Activated CD4-positive, alpha-beta memory T cell treated with anti-CD3 and anti-CD28 coated beads, Interleukin-2, amount 10 ng/mL, durations not matched to agents 7 days and 5 days (primary cell): ENCODE data around the gene CTDSP1. TPM values are rescaled to one million over a fixed set of nuclear protein-coding genes. Genes with fewer than 3 reads are reported as not detected.

Source experiments
- CTCF ChIA-PET: fragments of 350-600 bp; sonication (Branson Sonifier 250); formaldehyde crosslinking; loops from one replicate; lab custom pipeline; 2021; ENCODE audit warnings: antibody characterized with exemption, inconsistent platforms; lab: Charles Lee
- POLR2A ChIA-PET: fragments of 350-600 bp; sonication (Branson Sonifier 250); formaldehyde crosslinking; loops from one replicate; lab custom pipeline; 2021; ENCODE audit warnings: antibody characterized with exemption; lab: Charles Lee
- DNase-seq: peaks from one replicate; pipeline ENCODE4 v3.0.0-alpha.2; 2020
- H3K27ac Mint-ChIP-seq: one replicate; pipeline ENCODE4 v1.8.0; 2021; ENCODE audit warnings: mild to moderate bottlenecking, mixed read lengths
- H3K27me3 Mint-ChIP-seq: one replicate; pipeline ENCODE4 v1.8.0; 2021; ENCODE audit warnings: mixed read lengths
- H3K36me3 Mint-ChIP-seq: one replicate; pipeline ENCODE4 v1.8.0; 2021; ENCODE audit warnings: low read depth, mixed read lengths
- H3K4me1 Mint-ChIP-seq: one replicate; pipeline ENCODE4 v1.8.0; 2021; ENCODE audit warnings: mixed read lengths
- H3K4me3 Mint-ChIP-seq: one replicate; pipeline ENCODE4 v1.8.0; 2021; ENCODE audit warnings: mild to moderate bottlenecking, mixed read lengths
- H3K9me3 Mint-ChIP-seq: one replicate; pipeline ENCODE4 v1.8.0; 2021; ENCODE audit warnings: mixed read lengths
- total RNA-seq, 2 experiments: library from RNA; stranded (reverse); gene quantifications; one replicate each; pipeline ENCODE4 v1.2.3, GENCODE V29; 2021

The CTDSP1 gene
- total RNA-seq, 2 experiments from 2014 or later, result 203 to 205 TPM

DNA sequence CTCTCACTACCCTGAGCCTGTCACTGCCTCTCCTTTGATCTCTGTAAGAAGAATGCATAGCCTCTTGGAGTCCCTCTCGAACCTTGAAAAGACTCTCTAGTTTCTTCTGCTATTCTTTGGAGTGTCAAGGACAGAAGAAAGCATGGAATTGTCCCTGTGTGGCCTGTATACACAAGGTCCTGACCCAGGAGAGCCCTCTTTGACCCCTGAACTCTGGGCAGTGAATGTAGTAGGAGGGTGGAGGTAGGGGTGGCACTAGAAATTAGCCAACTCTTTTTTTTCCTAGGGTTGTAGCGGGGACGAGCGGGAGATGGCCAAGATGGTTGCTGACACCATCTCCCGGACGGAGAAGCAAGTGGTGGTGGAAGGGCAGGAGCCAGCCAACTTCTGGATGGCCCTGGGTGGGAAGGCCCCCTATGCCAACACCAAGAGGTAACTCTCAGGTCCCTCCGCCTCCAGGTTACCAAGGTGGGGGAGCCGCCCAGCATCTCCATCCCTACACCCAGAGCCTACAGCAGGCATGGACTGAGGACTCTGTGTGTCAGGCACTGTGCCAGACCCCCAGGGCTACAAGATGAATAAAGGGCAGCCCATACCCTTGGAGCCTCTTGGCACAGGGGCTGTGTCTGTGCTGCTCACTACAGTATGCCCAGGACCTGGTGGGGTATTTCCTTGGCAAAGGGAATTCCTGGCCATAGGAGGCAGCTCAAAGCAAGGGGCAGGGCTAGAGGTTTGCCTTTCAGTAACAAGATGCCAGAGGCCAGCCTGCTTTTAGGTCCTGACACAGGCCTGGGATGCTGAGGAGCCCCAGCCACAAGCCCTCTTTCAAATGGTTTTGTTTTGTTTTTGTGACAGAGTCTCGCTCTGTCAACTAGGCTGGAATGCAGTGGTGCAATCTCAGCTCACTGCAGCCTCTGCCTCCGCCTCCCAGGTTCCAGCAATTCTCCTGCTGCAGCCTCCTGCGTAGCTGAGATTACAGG is 35.6 kb downstream of the CTDSP1 start:
- Mint-ChIP-seq H3K4me1 (peaks cover 7% of the 10 kb centered on the region), H3K27me3 (peaks cover 5% of the 10 kb centered on the region), H3K9me3 (no peaks in the 10 kb centered on the region), H3K36me3 (no peaks in the 10 kb centered on the region), H3K4me3 (no peak overlapping the region), H3K27ac (no peak overlapping the region)
- ChIA-PET CTCF (no interaction called here), POLR2A (no interaction called here)
- no peak for DNase-seq

- no peak overlapping the region for H3K4me3 Mint-ChIP-seq
- no peaks in the 10 kb centered on the region for H3K9me3 Mint-ChIP-seq
- POLR2A ChIA-PET, result no interaction called here
- CTCF ChIA-PET, result no interaction called here
- no peak for DNase-seq
- no peaks in the 10 kb centered on the region for H3K36me3 Mint-ChIP-seq
- H3K27ac Mint-ChIP-seq, result no peak overlapping the region
- peaks cover 5% of the 10 kb centered on the region for H3K27me3 Mint-ChIP-seq
- peaks cover 5% of the 10 kb centered on the region for H3K4me1 Mint-ChIP-seq
Measured at GRCh38 chr2:218436992-218437391, 37.3 kb downstream of the CTDSP1 start.

GRCh38 chr2:218437969-218438368 is 38.3 kb downstream of the CTDSP1 start:
- H3K9me3 Mint-ChIP-seq, result no peaks in the 10 kb centered on the region
- DNase-seq, result no peak
- no peaks in the 10 kb centered on the region for H3K36me3 Mint-ChIP-seq
- no peak overlapping the region for H3K27ac Mint-ChIP-seq
- no peak overlapping the region for H3K4me3 Mint-ChIP-seq
- CTCF ChIA-PET, result no interaction called here
- no peaks in the 10 kb centered on the region for H3K27me3 Mint-ChIP-seq
- H3K4me1 Mint-ChIP-seq, result peaks cover 1% of the 10 kb centered on the region
- POLR2A ChIA-PET, result no interaction called here

- Mint-ChIP-seq H3K27me3 (no peaks in the 10 kb centered on the region), H3K27ac (no peak overlapping the region), H3K4me1 (peaks cover 1% of the 10 kb centered on the region), H3K4me3 (no peak overlapping the region), H3K9me3 (no peaks in the 10 kb centered on the region), H3K36me3 (no peaks in the 10 kb centered on the region)
- POLR2A ChIA-PET, result no interaction called here
- DNase-seq, result no peak
- CTCF ChIA-PET, result no interaction called here
Measured at GRCh38 chr2:218438596-218438995, 38.9 kb downstream of the CTDSP1 start.

DNA sequence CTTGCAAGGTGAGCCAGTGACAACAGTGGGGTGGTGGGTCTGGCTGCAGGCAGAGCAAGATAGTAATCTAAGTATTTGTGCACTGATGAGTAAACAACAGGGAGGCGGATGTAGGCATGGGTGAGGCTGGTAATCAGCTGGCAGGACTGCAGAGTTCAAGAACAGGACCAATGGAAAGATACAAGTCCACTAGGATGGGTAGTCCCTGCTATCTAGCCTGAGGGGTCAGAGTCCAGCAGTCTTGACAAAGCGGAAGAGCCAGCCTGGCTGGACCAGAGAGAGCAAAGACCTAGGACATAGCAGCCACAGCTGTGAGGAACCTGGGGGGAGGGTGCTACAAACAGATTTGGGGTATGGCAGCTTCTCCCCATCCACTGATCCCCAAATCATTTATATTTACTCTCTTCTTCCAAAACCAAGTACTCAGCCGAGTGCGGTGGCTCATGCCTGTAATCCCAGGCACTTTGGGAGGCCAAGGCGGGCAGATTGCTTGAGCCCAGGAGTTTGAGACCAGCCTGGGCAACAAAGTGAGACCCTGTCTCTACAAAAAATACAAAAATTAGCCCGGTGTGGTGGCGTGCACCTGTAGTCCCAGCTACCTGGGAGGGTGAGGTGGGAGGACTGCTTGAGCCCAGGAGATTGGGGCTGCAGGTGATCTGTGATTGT is 45.2 kb downstream of the CTDSP1 start:
- Mint-ChIP-seq H3K4me3 (no peak overlapping the region), H3K9me3 (no peaks in the 10 kb centered on the region), H3K27me3 (no peaks in the 10 kb centered on the region), H3K36me3 (peaks cover 20% of the 10 kb centered on the region), H3K4me1 (peaks cover 10% of the 10 kb centered on the region), H3K27ac (peak overlapping the region; percentile 6)
- ChIA-PET POLR2A (no interaction called here), CTCF (no interaction called here)
- DNase-seq, result no peak

DNA sequence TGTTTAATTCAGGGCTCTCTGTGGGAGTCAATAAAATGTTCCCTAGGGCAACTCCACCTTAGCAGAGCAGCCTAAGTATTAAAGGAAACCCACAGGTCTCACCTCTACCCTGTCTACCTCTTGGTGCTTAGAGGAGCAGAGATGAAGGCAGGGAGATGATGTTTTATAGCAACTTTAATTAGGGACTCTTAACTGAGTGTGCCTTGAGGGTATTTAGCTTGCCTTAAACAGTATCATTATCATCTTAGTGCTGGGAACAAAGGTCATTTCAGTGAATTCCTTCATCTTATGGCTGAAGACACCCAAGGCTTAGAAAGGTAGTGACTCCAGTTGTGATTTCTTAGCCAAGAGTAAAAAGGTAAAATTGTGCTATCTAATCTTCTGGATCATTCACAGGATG is 45.9 kb downstream of the CTDSP1 start:
- Mint-ChIP-seq H3K4me3 (no peak overlapping the region), H3K36me3 (peaks cover 25% of the 10 kb centered on the region), H3K27me3 (no peaks in the 10 kb centered on the region), H3K27ac (no peak overlapping the region), H3K4me1 (peaks cover 9% of the 10 kb centered on the region), H3K9me3 (no peaks in the 10 kb centered on the region)
- ChIA-PET POLR2A (no interaction called here), CTCF (no interaction called here)
- no peak for DNase-seq

GRCh38 chr2:218446547-218446946 is 46.9 kb downstream of the CTDSP1 start:
- Mint-ChIP-seq H3K4me1 (peaks cover 9% of the 10 kb centered on the region), H3K36me3 (peaks cover 25% of the 10 kb centered on the region), H3K27me3 (no peaks in the 10 kb centered on the region), H3K27ac (no peak overlapping the region), H3K9me3 (no peaks in the 10 kb centered on the region), H3K4me3 (no peak overlapping the region)
- CTCF ChIA-PET, result interaction anchor here (0.5 kb wide), 1 partner anchor 34 kb away, joined by 4 read pairs; no protein-coding TSS in a partner anchor
- DNase-seq, result no peak
- POLR2A ChIA-PET, result no interaction called here

- POLR2A ChIA-PET, result no interaction called here
- Mint-ChIP-seq H3K36me3 (peaks cover 28% of the 10 kb centered on the region), H3K9me3 (no peaks in the 10 kb centered on the region), H3K27me3 (no peaks in the 10 kb centered on the region), H3K4me1 (peaks cover 9% of the 10 kb centered on the region), H3K27ac (no peak overlapping the region), H3K4me3 (no peak overlapping the region)
- CTCF ChIA-PET, result no interaction called here
- no peak for DNase-seq
Measured at GRCh38 chr2:218447072-218447471, 47.4 kb downstream of the CTDSP1 start.

DNA sequence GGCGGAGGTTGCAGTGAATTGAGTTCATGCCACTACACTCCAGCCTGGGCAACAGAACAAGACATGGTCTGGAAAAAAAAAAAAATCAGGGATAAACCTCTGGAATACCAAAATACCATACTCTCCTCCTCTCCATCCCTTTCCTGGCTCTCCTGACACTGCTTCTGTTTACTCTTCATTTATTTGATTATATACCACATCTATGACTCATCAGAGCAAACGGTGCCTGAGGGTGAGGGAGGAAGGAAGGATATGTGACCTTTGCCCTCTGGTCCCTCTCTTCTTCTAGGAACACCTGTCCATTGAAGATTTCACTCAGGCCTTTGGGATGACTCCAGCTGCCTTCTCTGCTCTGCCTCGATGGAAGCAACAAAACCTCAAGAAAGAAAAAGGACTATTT is 49.3 kb downstream of the CTDSP1 start:
- no peak for DNase-seq
- Mint-ChIP-seq H3K9me3 (no peaks in the 10 kb centered on the region), H3K27ac (no peak overlapping the region), H3K4me3 (no peak overlapping the region), H3K4me1 (peaks cover 9% of the 10 kb centered on the region), H3K27me3 (no peaks in the 10 kb centered on the region), H3K36me3 (peaks cover 45% of the 10 kb centered on the region)
- ChIA-PET CTCF (no interaction called here), POLR2A (no interaction called here)

- Mint-ChIP-seq H3K36me3 (peaks cover 67% of the 10 kb centered on the region), H3K4me3 (no peak overlapping the region), H3K27ac (no peak overlapping the region), H3K27me3 (no peaks in the 10 kb centered on the region), H3K9me3 (peaks cover 9% of the 10 kb centered on the region), H3K4me1 (peaks cover 9% of the 10 kb centered on the region)
- DNase-seq, result no peak
- ChIA-PET POLR2A (interaction anchor here (1.0 kb wide), 1 partner anchor 126 kb away, joined by 3 read pairs; no protein-coding TSS in a partner anchor), CTCF (interaction anchor here (2.2 to 3.4 kb wide), 2 partner anchors 10 to 13 kb away, joined by 5 to 11 read pairs; no protein-coding TSS in a partner anchor)
Measured at GRCh38 chr2:218452079-218452478, 52.4 kb downstream of the CTDSP1 start.

Other genes with a start within 250 kb of the CTDSP1 start
- gene CXCR1, start 232.9 kb upstream of the CTDSP1 start, total RNA-seq, result 1 to 10 TPM; 2.7 to 3.0 TPM
- gene ARPC2, start 182.7 kb upstream of the CTDSP1 start, total RNA-seq, result 100 to 1,000 TPM; 765 to 778 TPM
- gene GPBAR1, start 138.9 kb upstream of the CTDSP1 start, total RNA-seq, result under 1 TPM; 0.68 to 0.75 TPM
- gene AAMP, start 129.7 kb upstream of the CTDSP1 start, total RNA-seq, result 10 to 100 TPM; 44.2 to 46.8 TPM
- 10 to 100 TPM; 30.1 to 31.8 TPM for gene PNKD, start 129.3 kb upstream of the CTDSP1 start, total RNA-seq
- 100 to 1,000 TPM; 105 to 107 TPM for gene TMBIM1, start 107.4 kb upstream of the CTDSP1 start, total RNA-seq
- gene CATIP, start 43.0 kb upstream of the CTDSP1 start, total RNA-seq, result not detected
- under 1 TPM; 0.13 to 0.25 TPM for gene SLC11A1, start 17.6 kb upstream of the CTDSP1 start, total RNA-seq
- gene VIL1, start 19.3 kb downstream of the CTDSP1 start, total RNA-seq, result not detected
- 10 to 100 TPM; 30.2 to 32.7 TPM for gene USP37, start 168.5 kb downstream of the CTDSP1 start, total RNA-seq
- gene CNOT9, start 169.0 kb downstream of the CTDSP1 start, total RNA-seq, result 10 to 100 TPM; 77.1 to 77.3 TPM
- gene PLCD4, start 208.0 kb downstream of the CTDSP1 start, total RNA-seq, result under 1 TPM; 0.10 to 0.38 TPM